Sigmoid colon (tissue), 7 donors: ENCODE data around the gene TADA1. TPM values are rescaled to one million over a fixed set of nuclear protein-coding genes. Genes with fewer than 3 reads are reported as not detected.

ENCODE experiments used
- DNase-seq: peaks from one replicate; pipeline ENCODE4 v3.0.0-alpha.2; 2019
- H3K27ac ChIP-seq, 4 donors: fragments of 200-600 bp; sonication (generic); one replicate each; pipeline ENCODE4 v1.5.1; 2016 to 2019; ENCODE audit warnings: mild to moderate bottlenecking in 1 of 4
- H3K27me3 ChIP-seq, 3 donors: fragments of 200-600 bp; sonication (generic); one replicate each; pipeline ENCODE4 v1.5.1; 2019; ENCODE audit warnings: mild to moderate bottlenecking in 1 of 3
- H3K36me3 ChIP-seq, 4 donors: fragments of 200-600 bp; sonication (generic); one replicate each; pipeline ENCODE4 v1.5.1; 2016 to 2019
- H3K4me1 ChIP-seq, 4 donors: fragments of 200-600 bp; sonication (generic); one replicate each; pipeline ENCODE4 v1.5.1; 2017 to 2019
- H3K4me3 ChIP-seq, 4 donors: fragments of 200-600 bp; sonication (generic); one replicate each; pipeline ENCODE4 v1.5.1; 2017 to 2019; ENCODE audit warnings: mild to moderate bottlenecking in 2 of 4, moderate library complexity in 1 of 4
- H3K9me3 ChIP-seq, 4 donors: fragments of 200-600 bp in 3 of 4; sonication (generic) in 3 of 4; one replicate each; pipeline versions ENCODE4 v1.5.1 to v1.6.1; 2013 to 2019
- EP300 ChIP-seq, 4 donors: sonication (generic); formaldehyde crosslinking; IDR thresholded peaks; one replicate each; pipeline ENCODE4 v1.6.1; 2017; ENCODE audit warnings: antibody characterized with exemption in 4 of 4
- POLR2A ChIP-seq, 2 donors: fragments of 450-650 bp; IDR thresholded peaks; one replicate each; pipeline ENCODE4 v1.6.1; 2016; ENCODE audit warnings: antibody characterized with exemption in 2 of 2, mild to moderate bottlenecking in 2 of 2, moderate library complexity in 2 of 2
- POLR2AphosphoS5 ChIP-seq, 4 donors: sonication (generic); formaldehyde crosslinking; IDR thresholded peaks; one replicate each; pipeline ENCODE4 v1.6.1; 2017; ENCODE audit warnings: antibody characterized with exemption in 4 of 4
- WGBS, 2 donors: extraction: QIAGEN DNeasy Blood & Tissue Kit; methylation state at CpG; one replicate each; pipeline ENCODE4 v1.1.7; 2013; 5-methylcytosine and 5-hydroxymethylcytosine counted together
- intact Hi-C: fragments of 100-400 bp; cut with DNase I; formaldehyde crosslinking; loops from one replicate; pipeline ENCODE4 v1.15.1; 2023
- polyA plus RNA-seq, 3 donors: library from polyadenylated mRNA; stranded (reverse); fragments of 200-250 nt; gene quantifications; one replicate each; pipeline ENCODE4 v1.2.3, GENCODE V29; 2013
- total RNA-seq, 4 donors: library from RNA; depleted of rRNA; stranded (reverse); fragments of >200 nt; gene quantifications; one replicate each; pipeline ENCODE4 v1.1.0, GENCODE V29; 2016
- TF ChIP-seq, protein P1 (sequence below), 4 experiments: fragments of 450-650 bp in 3 of 4; fragments of 200-600 bp in 1 of 4; IDR thresholded peaks; one replicate each; pipeline ENCODE4 v1.5.1; 2016 to 2019; ENCODE audit warnings: antibody characterized with exemption in 4 of 4, mild to moderate bottlenecking in 3 of 4, moderate library complexity in 2 of 4
- donor health status: healthy with polysubstance abuse.
- donor health status: Bipolar disorder and iron deficiency.
- donor health status: healthy.

The TADA1 gene
- total and polyA plus RNA-seq, 7 donors, result 7.2 to 16.4 (median 8.6) TPM

DNA sequence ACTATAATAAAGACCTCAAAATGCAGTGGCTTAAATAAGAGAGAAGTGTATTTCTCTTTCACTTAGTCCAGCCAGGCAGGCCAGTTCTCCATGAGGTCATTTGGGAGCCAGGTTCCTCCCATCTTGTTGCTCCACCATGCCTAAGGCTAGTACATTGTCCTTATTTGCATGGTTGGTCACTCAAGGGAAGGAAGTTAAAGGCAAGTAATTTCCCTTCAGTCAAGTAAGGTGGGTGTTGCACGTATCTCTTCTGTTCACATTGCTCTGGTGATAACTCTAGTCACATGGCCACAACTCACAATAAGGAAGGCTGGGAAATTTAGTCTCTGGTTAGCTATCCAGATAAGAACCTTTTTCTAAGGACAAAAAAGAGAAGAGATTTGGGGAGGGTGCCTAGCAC is 27.2 kb upstream of the TADA1 start:
- intact Hi-C loops, result loop anchor here (10.0 kb wide), 2 partner anchors 552 to 632 kb away; no protein-coding TSS in a partner anchor
- Histone ChIP-seq H3K36me3 (no peaks in the 10 kb centered on the region), H3K4me3 (no peak overlapping the region), H3K27ac (no peak overlapping the region), H3K9me3 (no peaks in the 10 kb centered on the region), H3K4me1 (peaks cover 0 to 52% (median 40%) of the 10 kb centered on the region in 4 donors), H3K27me3 (no peaks in the 10 kb centered on the region)
- TF ChIP-seq, protein P1, sequence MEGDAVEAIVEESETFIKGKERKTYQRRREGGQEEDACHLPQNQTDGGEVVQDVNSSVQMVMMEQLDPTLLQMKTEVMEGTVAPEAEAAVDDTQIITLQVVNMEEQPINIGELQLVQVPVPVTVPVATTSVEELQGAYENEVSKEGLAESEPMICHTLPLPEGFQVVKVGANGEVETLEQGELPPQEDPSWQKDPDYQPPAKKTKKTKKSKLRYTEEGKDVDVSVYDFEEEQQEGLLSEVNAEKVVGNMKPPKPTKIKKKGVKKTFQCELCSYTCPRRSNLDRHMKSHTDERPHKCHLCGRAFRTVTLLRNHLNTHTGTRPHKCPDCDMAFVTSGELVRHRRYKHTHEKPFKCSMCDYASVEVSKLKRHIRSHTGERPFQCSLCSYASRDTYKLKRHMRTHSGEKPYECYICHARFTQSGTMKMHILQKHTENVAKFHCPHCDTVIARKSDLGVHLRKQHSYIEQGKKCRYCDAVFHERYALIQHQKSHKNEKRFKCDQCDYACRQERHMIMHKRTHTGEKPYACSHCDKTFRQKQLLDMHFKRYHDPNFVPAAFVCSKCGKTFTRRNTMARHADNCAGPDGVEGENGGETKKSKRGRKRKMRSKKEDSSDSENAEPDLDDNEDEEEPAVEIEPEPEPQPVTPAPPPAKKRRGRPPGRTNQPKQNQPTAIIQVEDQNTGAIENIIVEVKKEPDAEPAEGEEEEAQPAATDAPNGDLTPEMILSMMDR (IDR thresholded peaks at IDR 0.05), result no peak
- TF ChIP-seq POLR2A (IDR thresholded peaks at IDR 0.05), result no peak
- no peak for TF ChIP-seq EP300 (IDR thresholded peaks at IDR 0.05)
- no peak for DNase-seq
- WGBS, 2 donors, result 40 to 80% methylated on average over 1 of the region's 1 CpG

DNA sequence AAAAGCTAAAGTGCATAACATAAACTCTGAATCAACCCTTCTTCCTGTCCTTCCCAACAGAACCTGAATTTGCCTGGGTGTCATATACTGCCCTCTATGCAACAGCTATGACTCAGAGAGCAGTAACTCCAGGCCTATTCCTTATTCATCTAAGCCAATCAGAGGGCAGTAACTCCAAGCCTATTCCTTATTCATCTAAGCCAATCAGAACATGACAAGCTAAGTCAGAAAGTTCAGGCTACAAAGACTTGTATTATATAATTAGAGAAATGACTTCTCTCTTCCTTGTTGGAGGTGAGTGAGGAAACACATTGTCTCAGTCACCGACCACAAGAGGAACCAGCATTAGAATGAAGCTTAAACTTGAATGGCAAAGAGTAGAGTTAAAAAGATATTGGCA is 26.2 kb upstream of the TADA1 start:
- Histone ChIP-seq H3K27me3 (no peaks in the 10 kb centered on the region), H3K9me3 (peaks cover 0 to 7% (median 0%) of the 10 kb centered on the region in 4 donors), H3K36me3 (no peaks in the 10 kb centered on the region), H3K4me3 (no peak overlapping the region), H3K27ac (peak overlapping the region in 1 of 4 donors; percentile 18), H3K4me1 (peaks cover 0 to 50% (median 40%) of the 10 kb centered on the region in 4 donors)
- WGBS, 2 donors, result 52 to 58% methylated on average over 1 of the region's 1 CpG
- intact Hi-C loops, result loop anchor here (10.0 kb wide), 2 partner anchors 553 to 633 kb away; no protein-coding TSS in a partner anchor
- DNase-seq, result no peak
- TF ChIP-seq POLR2A (IDR thresholded peaks at IDR 0.05) (no peak), POLR2AphosphoS5 (IDR thresholded peaks at IDR 0.05) (no peak), EP300 (IDR thresholded peaks at IDR 0.05) (no peak)
- TF ChIP-seq, protein P1 (IDR thresholded peaks at IDR 0.05), result no peak

DNA sequence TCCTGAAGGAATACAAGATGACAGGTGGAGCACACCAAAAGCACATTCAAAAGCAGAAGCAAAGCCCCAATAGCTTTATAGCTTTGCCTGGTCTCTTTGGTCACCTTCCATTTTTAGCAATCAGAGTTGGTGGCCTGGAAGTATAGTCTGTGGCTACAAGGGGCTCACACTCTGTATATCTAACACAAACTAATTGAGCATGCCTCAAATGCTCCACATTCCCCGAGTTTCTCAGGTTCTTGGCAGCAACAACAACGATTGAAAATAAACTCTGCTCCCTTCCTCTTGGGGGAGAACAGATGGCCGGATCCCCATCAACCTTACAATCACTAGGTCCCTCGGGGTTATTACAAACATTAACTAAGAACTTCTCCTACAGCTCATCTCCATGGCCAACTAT is 24.9 kb upstream of the TADA1 start:
- intact Hi-C loops, result loop anchor here (10.0 kb wide), 2 partner anchors 554 to 634 kb away; no protein-coding TSS in a partner anchor
- no peaks in the 10 kb centered on the region for H3K36me3 ChIP-seq
- DNase-seq, result no peak
- H3K4me3 ChIP-seq, result no peak overlapping the region
- WGBS, 2 donors, result 53 to 57% methylated on average over 4 of the region's 4 CpGs
- H3K27ac ChIP-seq, result no peak overlapping the region
- peaks cover 0 to 38% (median 32%) of the 10 kb centered on the region in 4 donors for H3K4me1 ChIP-seq
- H3K9me3 ChIP-seq, result peaks cover 0 to 8% (median 0%) of the 10 kb centered on the region in 4 donors
- H3K27me3 ChIP-seq, result no peaks in the 10 kb centered on the region
- no peak for TF ChIP-seq POLR2AphosphoS5 (IDR thresholded peaks at IDR 0.05)
- TF ChIP-seq, protein P1 (IDR thresholded peaks at IDR 0.05), result no peak
- no peak for TF ChIP-seq EP300 (IDR thresholded peaks at IDR 0.05)
- no peak for TF ChIP-seq POLR2A (IDR thresholded peaks at IDR 0.05)

DNA sequence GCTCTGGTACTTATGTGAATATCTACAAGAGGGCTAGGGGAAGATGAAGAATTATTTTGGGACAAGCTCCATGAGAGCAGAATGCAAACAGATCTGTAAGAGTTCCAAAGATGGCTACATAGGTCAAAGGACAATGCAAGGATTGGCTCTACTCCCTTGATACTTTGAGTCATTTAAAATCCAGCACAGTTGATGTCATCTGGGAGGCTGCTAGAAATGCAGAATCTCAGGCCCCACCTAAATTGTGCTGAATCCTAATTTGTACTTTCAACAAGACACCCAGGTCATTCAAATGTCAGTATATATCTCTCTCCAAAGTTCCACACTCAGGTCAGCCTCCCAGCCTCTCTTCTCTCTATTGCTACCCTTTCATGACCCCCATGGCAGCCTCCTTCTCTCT is 23.7 kb upstream of the TADA1 start:
- TF ChIP-seq EP300 (IDR thresholded peaks at IDR 0.05) (no peak), POLR2AphosphoS5 (IDR thresholded peaks at IDR 0.05) (no peak), POLR2A (IDR thresholded peaks at IDR 0.05) (no peak)
- TF ChIP-seq, protein P1 (IDR thresholded peaks at IDR 0.05), result no peak
- no peak for DNase-seq
- Histone ChIP-seq H3K27me3 (no peaks in the 10 kb centered on the region), H3K4me3 (no peak overlapping the region), H3K4me1 (peaks cover 0 to 28% (median 21%) of the 10 kb centered on the region in 4 donors), H3K9me3 (peaks cover 0 to 8% (median 0%) of the 10 kb centered on the region in 4 donors), H3K36me3 (no peaks in the 10 kb centered on the region), H3K27ac (no peak overlapping the region)
- intact Hi-C loops, result loop anchor here (10.0 kb wide), 2 partner anchors 555 to 635 kb away; no protein-coding TSS in a partner anchor

DNA sequence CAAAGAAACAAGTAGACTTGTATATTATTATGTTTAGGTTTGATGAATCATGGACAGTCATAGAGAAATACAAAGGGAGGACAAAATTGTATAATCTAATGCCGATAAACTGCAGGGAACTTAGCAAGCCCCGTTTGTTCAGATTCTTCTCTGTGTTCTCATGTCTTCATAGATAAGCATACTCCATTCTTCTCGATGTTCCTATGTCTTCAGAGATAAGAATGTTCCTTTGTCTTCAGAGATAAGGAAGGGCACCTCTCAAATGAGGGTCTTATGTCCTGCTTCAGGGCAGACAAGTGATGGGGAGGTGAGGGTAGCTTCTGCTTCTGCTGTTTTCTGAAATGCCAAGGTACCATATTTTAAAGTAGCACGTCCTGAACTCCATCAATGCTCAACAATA is 19.7 kb upstream of the TADA1 start:
- intact Hi-C loops, result no loop called here
- H3K36me3 ChIP-seq, result no peaks in the 10 kb centered on the region
- no peak for DNase-seq
- 81 to 83% methylated on average over 4 of the region's 4 CpGs for WGBS, 2 donors
- no peaks in the 10 kb centered on the region for H3K27me3 ChIP-seq
- TF ChIP-seq, protein P1 (IDR thresholded peaks at IDR 0.05), result no peak
- no peak for TF ChIP-seq EP300 (IDR thresholded peaks at IDR 0.05)
- no peak for TF ChIP-seq POLR2A (IDR thresholded peaks at IDR 0.05)
- TF ChIP-seq POLR2AphosphoS5 (IDR thresholded peaks at IDR 0.05), result no peak
- H3K4me3 ChIP-seq, result no peak overlapping the region
- H3K4me1 ChIP-seq, result peaks cover 0 to 18% (median 15%) of the 10 kb centered on the region in 4 donors
- H3K27ac ChIP-seq, result no peak overlapping the region
- H3K9me3 ChIP-seq, result peaks cover 0 to 8% (median 0%) of the 10 kb centered on the region in 4 donors
